ENCODE measurements around the gene PPP4R3A. TPM values are rescaled to one million over a fixed set of nuclear protein-coding genes. Genes with fewer than 3 reads are reported as not detected.

The PPP4R3A gene
- total RNA-seq, 1 experiment from 2014 or later, result 124 TPM

DNA sequence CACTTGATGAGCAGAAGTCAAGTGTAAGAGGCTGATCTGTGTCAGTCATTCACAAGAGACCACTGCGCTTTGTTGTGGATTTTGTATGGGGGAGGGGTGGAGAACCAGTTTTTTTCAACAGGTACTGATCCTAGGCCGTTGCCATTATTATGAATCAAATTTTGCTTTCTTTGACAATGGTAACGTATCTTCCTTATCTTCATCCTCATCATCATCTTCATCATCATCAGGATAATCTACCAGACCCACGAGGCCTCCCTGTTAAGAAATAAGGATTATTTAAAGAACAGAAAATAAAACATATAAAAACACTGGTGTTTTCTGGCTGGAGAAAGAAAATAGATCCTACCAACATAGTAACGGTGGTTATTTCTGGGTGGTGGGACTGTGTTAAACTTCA, 51.5 kb downstream of the PPP4R3A start (continued):
- TF ChIP-seq, protein P1, sequence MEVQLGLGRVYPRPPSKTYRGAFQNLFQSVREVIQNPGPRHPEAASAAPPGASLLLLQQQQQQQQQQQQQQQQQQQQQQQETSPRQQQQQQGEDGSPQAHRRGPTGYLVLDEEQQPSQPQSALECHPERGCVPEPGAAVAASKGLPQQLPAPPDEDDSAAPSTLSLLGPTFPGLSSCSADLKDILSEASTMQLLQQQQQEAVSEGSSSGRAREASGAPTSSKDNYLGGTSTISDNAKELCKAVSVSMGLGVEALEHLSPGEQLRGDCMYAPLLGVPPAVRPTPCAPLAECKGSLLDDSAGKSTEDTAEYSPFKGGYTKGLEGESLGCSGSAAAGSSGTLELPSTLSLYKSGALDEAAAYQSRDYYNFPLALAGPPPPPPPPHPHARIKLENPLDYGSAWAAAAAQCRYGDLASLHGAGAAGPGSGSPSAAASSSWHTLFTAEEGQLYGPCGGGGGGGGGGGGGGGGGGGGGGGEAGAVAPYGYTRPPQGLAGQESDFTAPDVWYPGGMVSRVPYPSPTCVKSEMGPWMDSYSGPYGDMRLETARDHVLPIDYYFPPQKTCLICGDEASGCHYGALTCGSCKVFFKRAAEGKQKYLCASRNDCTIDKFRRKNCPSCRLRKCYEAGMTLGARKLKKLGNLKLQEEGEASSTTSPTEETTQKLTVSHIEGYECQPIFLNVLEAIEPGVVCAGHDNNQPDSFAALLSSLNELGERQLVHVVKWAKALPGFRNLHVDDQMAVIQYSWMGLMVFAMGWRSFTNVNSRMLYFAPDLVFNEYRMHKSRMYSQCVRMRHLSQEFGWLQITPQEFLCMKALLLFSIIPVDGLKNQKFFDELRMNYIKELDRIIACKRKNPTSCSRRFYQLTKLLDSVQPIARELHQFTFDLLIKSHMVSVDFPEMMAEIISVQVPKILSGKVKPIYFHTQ (CRISPR knock-in tag; IDR thresholded peaks at IDR 0.05), result no peak
- TF ChIP-seq GABPB1 (CRISPR knock-in tag; IDR thresholded peaks at IDR 0.05) (no peak), RORB (CRISPR knock-in tag; IDR thresholded peaks at IDR 0.05) (no peak), CREM (CRISPR knock-in tag; IDR thresholded peaks at IDR 0.05) (no peak), ZBTB21 (CRISPR knock-in tag; IDR thresholded peaks at IDR 0.05; ENCODE audit: borderline replicate concordance) (no peak), JAZF1 (CRISPR knock-in tag; IDR thresholded peaks at IDR 0.05) (no peak), MYBL2 (CRISPR knock-in tag; IDR thresholded peaks at IDR 0.05) (no peak)
- TF ChIP-seq, protein P2, sequence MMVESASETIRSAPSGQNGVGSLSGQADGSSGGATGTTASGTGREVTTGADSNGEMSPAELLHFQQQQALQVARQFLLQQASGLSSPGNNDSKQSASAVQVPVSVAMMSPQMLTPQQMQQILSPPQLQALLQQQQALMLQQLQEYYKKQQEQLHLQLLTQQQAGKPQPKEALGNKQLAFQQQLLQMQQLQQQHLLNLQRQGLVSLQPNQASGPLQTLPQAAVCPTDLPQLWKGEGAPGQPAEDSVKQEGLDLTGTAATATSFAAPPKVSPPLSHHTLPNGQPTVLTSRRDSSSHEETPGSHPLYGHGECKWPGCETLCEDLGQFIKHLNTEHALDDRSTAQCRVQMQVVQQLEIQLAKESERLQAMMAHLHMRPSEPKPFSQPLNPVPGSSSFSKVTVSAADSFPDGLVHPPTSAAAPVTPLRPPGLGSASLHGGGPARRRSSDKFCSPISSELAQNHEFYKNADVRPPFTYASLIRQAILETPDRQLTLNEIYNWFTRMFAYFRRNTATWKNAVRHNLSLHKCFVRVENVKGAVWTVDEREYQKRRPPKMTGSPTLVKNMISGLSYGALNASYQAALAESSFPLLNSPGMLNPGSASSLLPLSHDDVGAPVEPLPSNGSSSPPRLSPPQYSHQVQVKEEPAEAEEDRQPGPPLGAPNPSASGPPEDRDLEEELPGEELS (CRISPR knock-in tag; IDR thresholded peaks at IDR 0.05), result no peak

DNA sequence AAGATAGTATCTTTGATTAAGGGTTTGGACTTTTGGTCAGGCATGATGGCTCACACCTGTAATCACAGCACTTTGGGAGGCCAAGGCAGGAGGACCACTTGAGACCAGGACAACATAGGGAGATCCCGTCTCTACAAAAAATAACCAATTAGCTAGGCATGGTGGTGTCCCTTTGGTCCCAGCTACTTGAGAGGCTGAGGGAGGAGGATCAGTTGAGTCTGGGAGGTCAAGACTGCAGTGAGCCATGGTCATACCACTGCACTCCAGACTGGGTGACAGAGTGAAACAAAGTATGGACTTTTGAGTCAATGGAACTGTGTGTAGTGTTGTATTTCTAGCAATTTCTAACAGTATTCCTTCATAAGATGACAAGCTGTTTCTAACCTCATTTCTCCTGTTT, 53.8 kb downstream of the PPP4R3A start:
- POLR2A ChIA-PET, result no interaction called here
- TF ChIP-seq ZMAT4 (CRISPR knock-in tag; IDR thresholded peaks at IDR 0.05) (no peak), HMGA2 (CRISPR knock-in tag; IDR thresholded peaks at IDR 0.05) (no peak), SP1 (CRISPR knock-in tag; conservative IDR thresholded peaks at IDR 0.05) (no peak), ZNF121 (CRISPR knock-in tag; IDR thresholded peaks at IDR 0.05) (peak; percentile 91), PRRX2 (CRISPR knock-in tag; IDR thresholded peaks at IDR 0.05) (no peak), ZNF138 (CRISPR knock-in tag; conservative IDR thresholded peaks at IDR 0.05) (no peak), NR2C2 (CRISPR knock-in tag; IDR thresholded peaks at IDR 0.05) (no peak)
- CTCF ChIA-PET, result no interaction called here
- ATAC-seq (no peak), DNase-seq (ENCODE audit: low spot score) (no peak)
- peaks cover 15% of the 10 kb centered on the region for H3K4me1 Mint-ChIP-seq
- H3K27ac Mint-ChIP-seq, result no peak overlapping the region
- peaks cover 49% of the 10 kb centered on the region for H3K36me3 Mint-ChIP-seq
- no peaks in the 10 kb centered on the region for H3K27me3 Mint-ChIP-seq (ENCODE audit: low read depth)
- H3K9me3 Mint-ChIP-seq, result no peaks in the 10 kb centered on the region
- no peak overlapping the region for H3K4me3 Mint-ChIP-seq

- ATAC-seq, result no peak
- Mint-ChIP-seq H3K27ac (no peak overlapping the region; the same call in 1 of the 2 replicates), H3K27me3 (ENCODE audit: low read depth) (no peaks in the 10 kb centered on the region), H3K4me1 (peaks cover 15% of the 10 kb centered on the region), H3K9me3 (no peaks in the 10 kb centered on the region), H3K36me3 (peaks cover 34% of the 10 kb centered on the region), H3K4me3 (no peak overlapping the region)
- TF ChIP-seq ZNF121 (CRISPR knock-in tag; IDR thresholded peaks at IDR 0.05) (peak; percentile 85), CREM (CRISPR knock-in tag; IDR thresholded peaks at IDR 0.05) (no peak)
- CTCF ChIA-PET, result interaction anchor here (1.0 to 2.9 kb wide), 3 partner anchors 27 to 131 kb away, joined by 3 to 11 read pairs (median 4); no protein-coding TSS in a partner anchor
- POLR2A ChIA-PET, result no interaction called here
- no peak for DNase-seq (ENCODE audit: low spot score)
Measured at GRCh38 chr14:91454580-91454979, 55.5 kb downstream of the PPP4R3A start.

GRCh38 chr14:91454155-91454554, 56.0 kb downstream of the PPP4R3A start:
- peaks cover 15% of the 10 kb centered on the region for H3K4me1 Mint-ChIP-seq
- ChIA-PET CTCF (interaction anchor here (0.9 to 2.9 kb wide), 3 partner anchors 27 to 167 kb away, joined by 4 to 11 read pairs (median 4); no protein-coding TSS in a partner anchor), POLR2A (no interaction called here)
- H3K4me3 Mint-ChIP-seq, result no peak overlapping the region
- H3K27ac Mint-ChIP-seq, result no peak overlapping the region; the same call in 1 of the 2 replicates
- H3K27me3 Mint-ChIP-seq (ENCODE audit: low read depth), result no peaks in the 10 kb centered on the region
- ATAC-seq (no peak), DNase-seq (ENCODE audit: low spot score) (no peak)
- no peaks in the 10 kb centered on the region for H3K9me3 Mint-ChIP-seq
- TF ChIP-seq TEAD1 (CRISPR knock-in tag; IDR thresholded peaks at IDR 0.05) (no peak), ZMAT4 (CRISPR knock-in tag; IDR thresholded peaks at IDR 0.05) (0 out of 2 replicates have a peak, but pooled peaks have one; percentile 0), USF1 (CRISPR knock-in tag; IDR thresholded peaks at IDR 0.05) (no peak)
- H3K36me3 Mint-ChIP-seq, result peaks cover 33% of the 10 kb centered on the region
